ENCODE measurements around the gene MRI1.

DNA sequence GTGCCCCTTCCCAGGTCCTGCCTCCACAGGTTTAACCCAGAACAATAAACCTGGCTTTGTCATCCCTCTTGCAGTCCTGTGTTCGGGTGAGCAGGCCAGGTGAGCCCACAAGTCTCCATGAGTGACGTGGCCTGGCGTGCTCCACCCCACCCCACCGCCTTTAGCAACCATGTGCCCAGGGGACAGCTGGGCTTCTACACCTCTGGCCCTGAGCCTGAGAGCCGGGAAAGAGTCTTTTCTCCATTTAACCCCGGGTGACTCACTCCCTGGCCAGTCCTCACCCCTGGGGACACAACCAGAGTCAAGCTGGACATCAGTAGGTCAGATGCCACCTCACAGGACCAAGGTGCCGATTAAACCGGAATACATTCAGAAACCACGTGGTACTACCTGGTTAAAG, 14.1 kb downstream of the MRI1 start:
- TF ChIP-seq, protein P1, sequence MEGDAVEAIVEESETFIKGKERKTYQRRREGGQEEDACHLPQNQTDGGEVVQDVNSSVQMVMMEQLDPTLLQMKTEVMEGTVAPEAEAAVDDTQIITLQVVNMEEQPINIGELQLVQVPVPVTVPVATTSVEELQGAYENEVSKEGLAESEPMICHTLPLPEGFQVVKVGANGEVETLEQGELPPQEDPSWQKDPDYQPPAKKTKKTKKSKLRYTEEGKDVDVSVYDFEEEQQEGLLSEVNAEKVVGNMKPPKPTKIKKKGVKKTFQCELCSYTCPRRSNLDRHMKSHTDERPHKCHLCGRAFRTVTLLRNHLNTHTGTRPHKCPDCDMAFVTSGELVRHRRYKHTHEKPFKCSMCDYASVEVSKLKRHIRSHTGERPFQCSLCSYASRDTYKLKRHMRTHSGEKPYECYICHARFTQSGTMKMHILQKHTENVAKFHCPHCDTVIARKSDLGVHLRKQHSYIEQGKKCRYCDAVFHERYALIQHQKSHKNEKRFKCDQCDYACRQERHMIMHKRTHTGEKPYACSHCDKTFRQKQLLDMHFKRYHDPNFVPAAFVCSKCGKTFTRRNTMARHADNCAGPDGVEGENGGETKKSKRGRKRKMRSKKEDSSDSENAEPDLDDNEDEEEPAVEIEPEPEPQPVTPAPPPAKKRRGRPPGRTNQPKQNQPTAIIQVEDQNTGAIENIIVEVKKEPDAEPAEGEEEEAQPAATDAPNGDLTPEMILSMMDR (IDR thresholded peaks at IDR 0.05; ENCODE audit: low read depth, low read length): no peak
- no peak for TF ChIP-seq EZH2phosphoT487 (IDR thresholded peaks at IDR 0.05; ENCODE audit: low read depth)
